NB4 (cell line): ENCODE data around the gene PPARGC1A.

ENCODE experiments used
- CTCF ChIP-seq: IDR thresholded peaks from one replicate; pipeline ENCODE4 v1.5.1; 2012; ENCODE audit warnings: low read depth, low read length
- POLR2A ChIP-seq: IDR thresholded peaks from 2 replicates; pipeline ENCODE4 v1.6.1; 2011; ENCODE audit warnings: mild to moderate bottlenecking; ENCODE audit not compliant: insufficient read length; ENCODE audit errors: extremely low read depth
- TF ChIP-seq, protein P1 (sequence below): IDR thresholded peaks from 2 replicates; pipeline ENCODE4 v1.6.1; 2011; ENCODE audit warnings: low read depth, low read length

- TF ChIP-seq CTCF (no peak), POLR2A (no peak)
- TF ChIP-seq, protein P1, sequence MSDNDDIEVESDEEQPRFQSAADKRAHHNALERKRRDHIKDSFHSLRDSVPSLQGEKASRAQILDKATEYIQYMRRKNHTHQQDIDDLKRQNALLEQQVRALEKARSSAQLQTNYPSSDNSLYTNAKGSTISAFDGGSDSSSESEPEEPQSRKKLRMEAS: no peak
Observed at GRCh38 chr4:23788460-23788859, 101.4 kb downstream of the PPARGC1A start.
